ENCODE data around the gene FAM219B. TPM values are rescaled to one million over a fixed set of nuclear protein-coding genes. Genes with fewer than 3 reads are reported as not detected.

FAM219B gene
- total and polyA plus RNA-seq, 2 experiments from 2014 or later, result 28.8 to 61.4 TPM

- Mint-ChIP-seq H3K4me3 (no peak overlapping the region), H3K4me1 (no peaks in the 10 kb centered on the region), H3K9me3 (no peaks in the 10 kb centered on the region), H3K27ac (no peak overlapping the region), H3K27me3 (ENCODE audit: insufficient read depth, low read depth, poor library complexity) (no peaks in the 10 kb centered on the region), H3K36me3 (ENCODE audit: low read depth) (peaks cover 81% of the 10 kb centered on the region)
- Histone ChIP-seq H3K36me3 (ENCODE audit: insufficient read depth) (peaks cover 67% of the 10 kb centered on the region), H3K4me2 (no peak overlapping the region), H3F3A (replicated peaks; ENCODE audit: low read depth) (0 out of 2 replicates have a peak, but pooled peaks cover 6% of the 10 kb centered on the region), H3K9me2 (ENCODE audit: insufficient read depth) (no peaks in the 10 kb centered on the region), H3K27me3 (ENCODE audit: insufficient read depth) (no peaks in the 10 kb centered on the region), H3K4me3 (no peak overlapping the region), H3K79me2 (replicated peaks; ENCODE audit: insufficient read depth) (peaks cover 29% of the 10 kb centered on the region), H3K27ac (ENCODE audit: low read depth) (no peak overlapping the region), H4K20me1 (replicated peaks; ENCODE audit: insufficient read depth) (peaks cover 54% of the 10 kb centered on the region), H3K4me1 (ENCODE audit: insufficient read depth) (no peaks in the 10 kb centered on the region), H2AFZ (no peak overlapping the region)
- ATAC-seq, result no peak
- TF ChIP-seq NANOG (IDR thresholded peaks at IDR 0.05; ENCODE audit: borderline replicate concordance) (no peak), ZNF114 (CRISPR knock-in tag; IDR thresholded peaks at IDR 0.05) (no peak), REST (IDR thresholded peaks at IDR 0.05; ENCODE audit: unreplicated experiment) (no peak), EZH2 (IDR thresholded peaks at IDR 0.05; ENCODE audit: low read depth, unreplicated experiment) (no peak), ETS1 (IDR thresholded peaks at IDR 0.05) (no peak), JUNB (IDR thresholded peaks at IDR 0.05; ENCODE audit: unreplicated experiment) (no peak), POLR2AphosphoS5 (IDR thresholded peaks at IDR 0.05; ENCODE audit: low read depth) (no peak), EZH2phosphoT487 (IDR thresholded peaks at IDR 0.05; ENCODE audit: unreplicated experiment) (no peak)
- TF ChIP-seq, protein P1, sequence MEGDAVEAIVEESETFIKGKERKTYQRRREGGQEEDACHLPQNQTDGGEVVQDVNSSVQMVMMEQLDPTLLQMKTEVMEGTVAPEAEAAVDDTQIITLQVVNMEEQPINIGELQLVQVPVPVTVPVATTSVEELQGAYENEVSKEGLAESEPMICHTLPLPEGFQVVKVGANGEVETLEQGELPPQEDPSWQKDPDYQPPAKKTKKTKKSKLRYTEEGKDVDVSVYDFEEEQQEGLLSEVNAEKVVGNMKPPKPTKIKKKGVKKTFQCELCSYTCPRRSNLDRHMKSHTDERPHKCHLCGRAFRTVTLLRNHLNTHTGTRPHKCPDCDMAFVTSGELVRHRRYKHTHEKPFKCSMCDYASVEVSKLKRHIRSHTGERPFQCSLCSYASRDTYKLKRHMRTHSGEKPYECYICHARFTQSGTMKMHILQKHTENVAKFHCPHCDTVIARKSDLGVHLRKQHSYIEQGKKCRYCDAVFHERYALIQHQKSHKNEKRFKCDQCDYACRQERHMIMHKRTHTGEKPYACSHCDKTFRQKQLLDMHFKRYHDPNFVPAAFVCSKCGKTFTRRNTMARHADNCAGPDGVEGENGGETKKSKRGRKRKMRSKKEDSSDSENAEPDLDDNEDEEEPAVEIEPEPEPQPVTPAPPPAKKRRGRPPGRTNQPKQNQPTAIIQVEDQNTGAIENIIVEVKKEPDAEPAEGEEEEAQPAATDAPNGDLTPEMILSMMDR (conservative IDR thresholded peaks at IDR 0.05; ENCODE audit: low read depth in 2 of 2), result no peak
- no peak for DNase-seq (ENCODE audit: low spot score)
These were observed 17.9 kb upstream of the FAM219B start for GRCh38 chr15:74924525-74924924.

GRCh38 chr15:74920456-74920855 is 13.8 kb upstream of the FAM219B start:
- Mint-ChIP-seq H3K27me3 (ENCODE audit: insufficient read depth, low read depth, poor library complexity) (no peaks in the 10 kb centered on the region), H3K4me3 (no peak overlapping the region), H3K36me3 (ENCODE audit: low read depth) (peaks cover 84% of the 10 kb centered on the region), H3K27ac (no peak overlapping the region), H3K9me3 (no peaks in the 10 kb centered on the region), H3K4me1 (no peaks in the 10 kb centered on the region)
- ATAC-seq (no peak), DNase-seq (ENCODE audit: low spot score) (no peak)
- Histone ChIP-seq H3K4me3 (no peak overlapping the region), H3K4me1 (ENCODE audit: insufficient read depth) (no peaks in the 10 kb centered on the region), H3F3A (replicated peaks; ENCODE audit: low read depth) (peaks cover 6% of the 10 kb centered on the region; the same call in 1 of the 2 replicates), H4K20me1 (replicated peaks; ENCODE audit: insufficient read depth) (peaks cover 37% of the 10 kb centered on the region), H3K4me2 (no peak overlapping the region), H3K79me2 (replicated peaks; ENCODE audit: insufficient read depth) (peaks cover 3% of the 10 kb centered on the region; the same call in 1 of the 2 replicates), H3K27ac (ENCODE audit: low read depth) (no peak overlapping the region), H3K36me3 (ENCODE audit: insufficient read depth) (peaks cover 60% of the 10 kb centered on the region), H3K27me3 (ENCODE audit: insufficient read depth) (no peaks in the 10 kb centered on the region), H2AFZ (no peak overlapping the region), H3K9me2 (ENCODE audit: insufficient read depth) (no peaks in the 10 kb centered on the region)
- TF ChIP-seq ETS1 (IDR thresholded peaks at IDR 0.05), result no peak
- no peak for TF ChIP-seq REST (IDR thresholded peaks at IDR 0.05; ENCODE audit: unreplicated experiment)
- no peak for TF ChIP-seq POLR2AphosphoS5 (IDR thresholded peaks at IDR 0.05; ENCODE audit: low read depth)
- TF ChIP-seq STAT1 (IDR thresholded peaks at IDR 0.05; ENCODE audit: unreplicated experiment), result no peak
- no peak for TF ChIP-seq EZH2phosphoT487 (IDR thresholded peaks at IDR 0.05; ENCODE audit: unreplicated experiment)
- TF ChIP-seq ZNF114 (CRISPR knock-in tag; IDR thresholded peaks at IDR 0.05), result no peak
- TF ChIP-seq, protein P1 (conservative IDR thresholded peaks at IDR 0.05; ENCODE audit: low read depth in 2 of 2), result no peak
